ENCODE data around the gene TMEM164. TPM values are rescaled to one million over a fixed set of nuclear protein-coding genes. Genes with fewer than 3 reads are reported as not detected.

Gene TMEM164
- total RNA-seq, 2 experiments from 2014 or later, result 11.9 to 12.0 TPM

DNA sequence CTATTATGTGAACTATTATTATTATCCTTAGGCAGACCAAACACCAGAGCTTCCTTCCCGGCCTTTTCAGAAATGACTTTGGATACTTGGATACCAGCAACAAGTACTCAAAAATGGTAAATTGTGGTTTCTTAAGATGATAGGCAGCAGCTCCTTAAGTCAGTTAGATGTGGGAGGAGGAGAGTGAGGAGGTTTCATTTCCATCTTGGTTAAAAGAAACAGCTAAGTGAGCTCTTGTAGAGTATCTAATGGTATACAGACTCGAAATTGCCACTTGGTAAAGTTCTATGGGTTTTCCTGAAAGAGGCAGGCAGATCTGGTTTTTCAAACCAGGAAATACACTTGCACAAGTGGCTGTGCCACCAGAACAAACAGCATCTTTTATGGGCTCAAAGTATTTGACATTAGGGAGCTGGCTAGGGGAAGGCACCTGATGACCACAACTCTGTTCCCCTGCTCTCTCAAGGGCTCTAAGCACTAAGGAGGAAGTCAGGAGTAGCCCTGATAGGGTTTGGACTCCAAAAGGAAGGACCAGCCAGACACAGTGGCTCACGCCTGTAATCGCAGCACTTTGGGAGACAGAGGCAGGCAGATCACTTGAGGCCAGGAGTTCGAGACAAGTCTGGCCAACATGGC is 130.9 kb downstream of the TMEM164 start:
- Mint-ChIP-seq H3K27ac (no peak overlapping the region), H3K27me3 (ENCODE audit: low read depth) (no peaks in the 10 kb centered on the region), H3K4me1 (ENCODE audit: low read depth) (peaks cover 18% of the 10 kb centered on the region), H3K4me3 (no peak overlapping the region), H3K36me3 (ENCODE audit: low read depth) (peaks cover 6% of the 10 kb centered on the region), H3K9me3 (no peaks in the 10 kb centered on the region)
- CTCF ChIA-PET, result interaction anchor here (0.6 to 1.2 kb wide), 2 partner anchors 13 to 311 kb away, joined by 3 to 7 read pairs; no protein-coding TSS in a partner anchor
- no peak for DNase-seq
- intact Hi-C loops (cut with micrococcal nuclease), result loop anchor here (2.0 to 5.0 kb wide), 2 partner anchors 131 to 292 kb away; partner anchors contain the start of gene TMEM164

- Mint-ChIP-seq H3K4me1 (ENCODE audit: low read depth) (peaks cover 18% of the 10 kb centered on the region), H3K27me3 (ENCODE audit: low read depth) (no peaks in the 10 kb centered on the region), H3K9me3 (no peaks in the 10 kb centered on the region), H3K36me3 (ENCODE audit: low read depth) (peaks cover 6% of the 10 kb centered on the region), H3K27ac (no peak overlapping the region), H3K4me3 (no peak overlapping the region)
- intact Hi-C loops (cut with micrococcal nuclease), result no loop called here
- CTCF ChIA-PET, result no interaction called here
- DNase-seq, result no peak
Observed at GRCh38 chrX:110135618-110136017, 132.7 kb downstream of the TMEM164 start.

DNA sequence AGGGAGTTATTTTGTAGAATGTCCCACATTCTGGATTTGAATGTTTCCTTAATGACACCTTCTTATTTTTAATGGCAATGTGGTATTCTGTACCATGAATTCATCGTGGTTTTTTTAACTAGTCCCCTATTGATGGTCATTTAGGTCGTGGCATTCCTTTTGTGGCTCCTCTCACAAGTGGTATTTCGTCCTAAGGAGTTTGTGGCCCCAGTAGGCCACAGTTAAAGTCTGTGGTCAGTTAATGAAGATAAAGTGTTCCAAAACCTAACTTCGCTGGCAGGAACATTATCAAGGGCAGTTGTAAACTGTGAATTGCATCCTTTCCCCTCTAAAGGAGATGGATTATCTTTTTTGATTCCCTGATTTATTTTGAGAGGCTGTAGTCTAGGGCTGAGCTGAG is 133.2 kb downstream of the TMEM164 start:
- H3K4me3 Mint-ChIP-seq, result no peak overlapping the region
- intact Hi-C loops (cut with micrococcal nuclease), result no loop called here
- H3K9me3 Mint-ChIP-seq, result no peaks in the 10 kb centered on the region
- DNase-seq, result no peak
- H3K4me1 Mint-ChIP-seq (ENCODE audit: low read depth), result peaks cover 18% of the 10 kb centered on the region
- CTCF ChIA-PET, result no interaction called here
- no peaks in the 10 kb centered on the region for H3K27me3 Mint-ChIP-seq (ENCODE audit: low read depth)
- H3K27ac Mint-ChIP-seq, result no peak overlapping the region
- H3K36me3 Mint-ChIP-seq (ENCODE audit: low read depth), result peaks cover 6% of the 10 kb centered on the region

- CTCF ChIA-PET, result no interaction called here
- no peak for DNase-seq
- Mint-ChIP-seq H3K36me3 (ENCODE audit: low read depth) (peaks cover 6% of the 10 kb centered on the region), H3K9me3 (no peaks in the 10 kb centered on the region), H3K4me3 (no peak overlapping the region), H3K4me1 (ENCODE audit: low read depth) (peaks cover 5% of the 10 kb centered on the region), H3K27ac (no peak overlapping the region), H3K27me3 (ENCODE audit: low read depth) (no peaks in the 10 kb centered on the region)
- intact Hi-C loops (cut with micrococcal nuclease), result no loop called here
Observed at GRCh38 chrX:110138557-110138956, 135.6 kb downstream of the TMEM164 start.

DNA sequence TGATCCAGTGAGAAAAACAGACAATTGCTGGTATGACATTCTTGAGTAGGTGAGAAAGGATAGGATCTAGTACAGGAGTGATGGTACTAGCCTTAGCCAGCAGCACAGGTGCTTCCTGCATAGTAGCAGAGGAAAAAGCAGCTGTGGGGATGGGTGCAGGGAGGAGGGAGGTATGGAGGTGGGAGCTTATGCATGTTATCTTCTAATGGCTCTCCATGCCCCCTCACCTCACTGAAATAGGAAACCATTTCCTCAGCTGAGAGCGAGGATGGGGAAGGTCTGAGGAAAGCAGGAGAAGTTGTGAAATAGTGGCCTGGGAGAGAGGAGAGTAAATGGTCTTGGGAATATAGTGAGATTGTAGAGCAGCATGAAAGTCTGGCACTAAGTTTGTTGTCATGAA is 136.3 kb downstream of the TMEM164 start:
- H3K4me1 Mint-ChIP-seq (ENCODE audit: low read depth), result no peaks in the 10 kb centered on the region
- no peak overlapping the region for H3K4me3 Mint-ChIP-seq
- H3K9me3 Mint-ChIP-seq, result no peaks in the 10 kb centered on the region
- DNase-seq, result no peak
- CTCF ChIA-PET, result no interaction called here
- no peaks in the 10 kb centered on the region for H3K27me3 Mint-ChIP-seq (ENCODE audit: low read depth)
- H3K27ac Mint-ChIP-seq, result no peak overlapping the region
- intact Hi-C loops (cut with micrococcal nuclease), result no loop called here
- peaks cover under 1% of the 10 kb centered on the region for H3K36me3 Mint-ChIP-seq (ENCODE audit: low read depth)

- no peaks in the 10 kb centered on the region for H3K27me3 Mint-ChIP-seq (ENCODE audit: low read depth)
- DNase-seq, result no peak
- peaks cover 4% of the 10 kb centered on the region for H3K4me1 Mint-ChIP-seq (ENCODE audit: low read depth)
- H3K4me3 Mint-ChIP-seq, result no peak overlapping the region
- no peak overlapping the region for H3K27ac Mint-ChIP-seq
- CTCF ChIA-PET, result interaction anchor here (1.6 kb wide), 1 partner anchor 10 kb away, joined by 4 read pairs; no protein-coding TSS in a partner anchor
- intact Hi-C loops (cut with micrococcal nuclease), result no loop called here
- no peaks in the 10 kb centered on the region for H3K36me3 Mint-ChIP-seq (ENCODE audit: low read depth)
- no peaks in the 10 kb centered on the region for H3K9me3 Mint-ChIP-seq
Observed at GRCh38 chrX:110142096-110142495, 139.2 kb downstream of the TMEM164 start.

DNA sequence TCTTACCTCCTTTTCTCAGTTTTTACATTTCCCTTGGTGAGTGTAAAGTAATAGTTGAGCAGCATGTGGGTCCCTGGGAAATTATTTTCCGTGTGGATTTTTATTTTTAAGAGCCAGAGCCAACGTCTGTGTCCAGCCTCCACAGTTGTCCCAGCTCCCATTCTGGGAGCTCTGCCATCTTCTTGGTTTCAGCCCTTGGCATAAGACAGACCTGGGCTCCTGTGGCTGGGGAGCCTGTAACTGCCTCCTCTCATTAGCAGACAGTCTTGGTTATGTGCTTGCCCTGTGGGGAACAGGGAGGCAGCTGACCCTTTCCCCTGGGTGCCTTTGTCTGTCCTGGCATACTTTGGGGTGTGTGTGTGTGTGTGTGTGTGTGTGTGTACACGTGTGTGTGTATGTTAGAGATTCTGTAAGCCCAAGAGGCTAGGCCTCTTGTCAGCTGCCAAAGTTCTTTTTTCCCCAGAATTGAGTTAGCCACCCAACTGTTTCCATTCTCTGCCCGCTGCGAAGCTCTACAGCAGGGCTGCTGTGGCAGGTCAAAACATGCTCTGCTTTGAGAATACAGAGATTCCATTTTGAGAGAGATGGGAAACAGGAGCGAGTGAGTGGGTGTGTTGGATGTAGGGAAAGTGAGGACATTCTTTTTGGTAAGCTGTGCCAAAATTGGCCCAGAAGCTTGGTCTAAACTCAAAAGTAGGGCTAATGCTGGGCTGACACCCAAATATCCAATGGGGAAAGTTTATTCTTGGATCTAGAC is 140.7 kb downstream of the TMEM164 start:
- intact Hi-C loops (cut with micrococcal nuclease), result no loop called here
- Mint-ChIP-seq H3K27me3 (ENCODE audit: low read depth) (no peaks in the 10 kb centered on the region), H3K36me3 (ENCODE audit: low read depth) (no peaks in the 10 kb centered on the region), H3K27ac (no peak overlapping the region), H3K9me3 (no peaks in the 10 kb centered on the region), H3K4me3 (no peak overlapping the region), H3K4me1 (ENCODE audit: low read depth) (peaks cover 4% of the 10 kb centered on the region)
- CTCF ChIA-PET, result interaction anchor here (1.6 kb wide), 1 partner anchor 9 kb away, joined by 4 read pairs; no protein-coding TSS in a partner anchor
- no peak for DNase-seq

GRCh38 chrX:110145311-110145710 is 142.4 kb downstream of the TMEM164 start:
- H3K36me3 Mint-ChIP-seq (ENCODE audit: low read depth), result no peaks in the 10 kb centered on the region
- H3K4me1 Mint-ChIP-seq (ENCODE audit: low read depth), result peaks cover 4% of the 10 kb centered on the region
- intact Hi-C loops (cut with micrococcal nuclease), result loop anchor here (5.0 kb wide), 2 partner anchors 103 to 658 kb away; no protein-coding TSS in a partner anchor
- no peak overlapping the region for H3K4me3 Mint-ChIP-seq
- H3K27me3 Mint-ChIP-seq (ENCODE audit: low read depth), result no peaks in the 10 kb centered on the region
- CTCF ChIA-PET, result interaction anchor here (0.9 kb wide), 1 partner anchor 256 kb away, joined by 3 read pairs; no protein-coding TSS in a partner anchor
- no peak for DNase-seq
- no peaks in the 10 kb centered on the region for H3K9me3 Mint-ChIP-seq
- no peak overlapping the region for H3K27ac Mint-ChIP-seq

GRCh38 chrX:110145854-110146253 is 142.9 kb downstream of the TMEM164 start:
- CTCF ChIA-PET, result interaction anchor here (0.6 to 2.3 kb wide), 18 partner anchors 11 to 652 kb away, joined by 3 to 21 read pairs (median 4); no protein-coding TSS in a partner anchor
- H3K4me1 Mint-ChIP-seq (ENCODE audit: low read depth), result peaks cover 4% of the 10 kb centered on the region
- DNase-seq, result peak; percentile 44
- H3K36me3 Mint-ChIP-seq (ENCODE audit: low read depth), result no peaks in the 10 kb centered on the region
- intact Hi-C loops (cut with micrococcal nuclease), result loop anchor here (1.0 to 5.0 kb wide), 4 partner anchors 104 to 659 kb away; no protein-coding TSS in a partner anchor
- H3K27me3 Mint-ChIP-seq (ENCODE audit: low read depth), result no peaks in the 10 kb centered on the region
- H3K27ac Mint-ChIP-seq, result no peak overlapping the region
- H3K9me3 Mint-ChIP-seq, result no peaks in the 10 kb centered on the region
- H3K4me3 Mint-ChIP-seq, result no peak overlapping the region

GRCh38 chrX:110146521-110146920 is 143.6 kb downstream of the TMEM164 start:
- CTCF ChIA-PET, result interaction anchor here (0.6 to 2.3 kb wide), 24 partner anchors 10 to 652 kb away, joined by 3 to 21 read pairs (median 4); no protein-coding TSS in a partner anchor
- peaks cover 4% of the 10 kb centered on the region for H3K4me1 Mint-ChIP-seq (ENCODE audit: low read depth)
- no peaks in the 10 kb centered on the region for H3K36me3 Mint-ChIP-seq (ENCODE audit: low read depth)
- no peak overlapping the region for H3K4me3 Mint-ChIP-seq
- no peak overlapping the region for H3K27ac Mint-ChIP-seq
- H3K27me3 Mint-ChIP-seq (ENCODE audit: low read depth), result no peaks in the 10 kb centered on the region
- intact Hi-C loops (cut with micrococcal nuclease), result loop anchor here (1.0 to 5.0 kb wide), 4 partner anchors 104 to 659 kb away; no protein-coding TSS in a partner anchor
- H3K9me3 Mint-ChIP-seq, result no peaks in the 10 kb centered on the region
- DNase-seq, result peak; percentile 48

DNA sequence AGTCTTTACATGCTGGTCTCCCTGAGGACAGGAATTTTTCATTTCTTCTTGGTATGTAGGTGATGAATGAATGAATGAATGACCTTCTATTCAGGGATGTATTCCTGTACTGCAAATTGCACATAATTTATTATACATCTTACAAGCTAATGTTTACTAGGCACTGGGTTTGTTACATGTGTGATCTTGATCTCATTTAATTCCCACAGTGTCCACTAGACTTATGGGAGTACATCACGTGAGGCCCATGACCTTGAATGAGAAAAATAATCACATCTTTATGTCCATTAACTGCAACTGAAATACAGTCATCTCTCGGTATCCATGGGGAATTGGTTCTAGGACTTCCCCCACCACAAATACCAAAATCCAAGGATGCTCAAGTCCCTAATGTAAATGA is 150.3 kb downstream of the TMEM164 start:
- no peaks in the 10 kb centered on the region for H3K27me3 Mint-ChIP-seq (ENCODE audit: low read depth)
- CTCF ChIA-PET, result interaction anchor here (1.5 to 24.9 kb wide), 2 partner anchors 11 to 259 kb away, joined by 4 to 374 read pairs; no protein-coding TSS in a partner anchor
- no peaks in the 10 kb centered on the region for H3K4me1 Mint-ChIP-seq (ENCODE audit: low read depth)
- no peak overlapping the region for H3K27ac Mint-ChIP-seq
- H3K9me3 Mint-ChIP-seq, result no peaks in the 10 kb centered on the region
- intact Hi-C loops (cut with micrococcal nuclease), result no loop called here
- no peak for DNase-seq
- peaks cover 2% of the 10 kb centered on the region for H3K36me3 Mint-ChIP-seq (ENCODE audit: low read depth)
- no peak overlapping the region for H3K4me3 Mint-ChIP-seq

GRCh38 chrX:110153896-110154295 is 151.0 kb downstream of the TMEM164 start:
- no peak for DNase-seq
- Mint-ChIP-seq H3K27ac (no peak overlapping the region), H3K36me3 (ENCODE audit: low read depth) (peaks cover 2% of the 10 kb centered on the region), H3K9me3 (no peaks in the 10 kb centered on the region), H3K4me3 (no peak overlapping the region), H3K4me1 (ENCODE audit: low read depth) (peaks cover under 1% of the 10 kb centered on the region), H3K27me3 (ENCODE audit: low read depth) (no peaks in the 10 kb centered on the region)
- intact Hi-C loops (cut with micrococcal nuclease), result no loop called here
- CTCF ChIA-PET, result interaction anchor here (24.9 kb wide), 1 partner anchor 258 kb away, joined by 374 read pairs; no protein-coding TSS in a partner anchor
